ENCODE results near the gene AUTS2. TPM values are rescaled to one million over a fixed set of nuclear protein-coding genes. Genes with fewer than 3 reads are reported as not detected.

The AUTS2 gene
- total and polyA plus RNA-seq, 2 of the 8 experiments (the other 6 are each of a cell fraction or from before 2014, with no cell fraction given), result 25.9 to 101 TPM

GRCh38 chr7:70177166-70177565, 578.9 kb downstream of the AUTS2 start:
- H2AK5ac ChIP-seq (ENCODE audit: low read depth, low read length), result no peak overlapping the region

More at GRCh38 chr7:70177166-70177565, 578.9 kb downstream of the AUTS2 start:
- Histone ChIP-seq H3K23ac (ENCODE audit: insufficient read length) (no peak overlapping the region), H2BK5ac (ENCODE audit: low read depth, low read length) (no peak overlapping the region), H4K20me1 (replicated peaks in 1 of 2; ENCODE audit: control insufficient read depth in 1 of 2, insufficient read depth in 2 of 2, low read length in 2 of 2) (no peaks in the 10 kb centered on the region), H2AFZ (ENCODE audit: low read length) (no peak overlapping the region), H2BK15ac (ENCODE audit: low read length) (no peak overlapping the region), H3K23me2 (ENCODE audit: low read depth, low read length) (no peaks in the 10 kb centered on the region), H2BK20ac (ENCODE audit: low read length) (no peak overlapping the region), H3K79me2 (ENCODE audit: control insufficient read depth in 1 of 2, insufficient read depth in 2 of 2, low read length in 2 of 2) (no peaks in the 10 kb centered on the region), H3K27me3 (replicated peaks in 1 of 4; ENCODE audit: control insufficient read depth in 3 of 4, extremely low read depth in 1 of 4, insufficient read depth in 3 of 4, low read length in 3 of 4) (no peaks in the 10 kb centered on the region), H3K56ac (replicated peaks; ENCODE audit: insufficient read length, low read depth, low read length) (no peak overlapping the region), H3K9me3 (ENCODE audit: insufficient read depth in 2 of 2, low read depth in 1 of 2, low read length in 1 of 2) (no peaks in the 10 kb centered on the region), H3K4ac (replicated peaks; ENCODE audit: insufficient read length, low read depth, low read length) (no peak overlapping the region), H3K9ac (replicated peaks in 1 of 4; ENCODE audit: extremely low read depth in 1 of 4, low read depth in 3 of 4, low read length in 3 of 4) (no peak overlapping the region), H3K36me3 (ENCODE audit: control insufficient read depth in 2 of 4, insufficient read depth in 4 of 4, low read length in 3 of 4) (no peaks in the 10 kb centered on the region), H2BK120ac (replicated peaks; ENCODE audit: low read depth, low read length) (no peak overlapping the region), H4K8ac (ENCODE audit: extremely low read depth, insufficient read depth, low read length) (no peak overlapping the region), H3K27ac (ENCODE audit: low read depth, low read length) (no peak overlapping the region), H3K79me1 (ENCODE audit: low read depth, low read length) (no peaks in the 10 kb centered on the region), H3K14ac (ENCODE audit: insufficient read length) (no peak overlapping the region), H3K4me3 (ENCODE audit: extremely low read depth in 1 of 4, insufficient read depth in 2 of 4, low read depth in 3 of 4, low read length in 4 of 4) (no peak overlapping the region), H4K91ac (replicated peaks; ENCODE audit: insufficient read length, low read length) (no peak overlapping the region), H2BK12ac (ENCODE audit: low read depth, low read length) (no peak overlapping the region), H3K4me1 (replicated peaks in 1 of 4; ENCODE audit: control insufficient read depth in 3 of 4, insufficient read depth in 4 of 4, low read length in 3 of 4) (peaks cover 0 to 8% (median 3%) of the 10 kb centered on the region in 4 experiments; a peak in 3 of 7 replicates), H4K5ac (ENCODE audit: insufficient read length, low read depth, low read length) (no peak overlapping the region), H3K18ac (ENCODE audit: extremely low read depth, low read length) (no peak overlapping the region), H3K4me2 (ENCODE audit: insufficient read depth in 1 of 2, low read depth in 2 of 2, low read length in 2 of 2) (no peak overlapping the region)
- ChIA-PET POLR2A (ENCODE audit: partially characterized antibody) (no interaction called here), CTCF (ENCODE audit: partially characterized antibody) (no interaction called here)
- FAIRE-seq (no peak), DNase-seq (ENCODE audit: low read depth in 1 of 2, low spot score in 2 of 2) (no peak)
- 81% methylated on average over 3 of the region's 3 CpGs; no CpG with 5 or more reads in 1 of the 2 experiments for WGBS, 2 experiments (ENCODE audit: extremely low coverage in 1 of 2, insufficient coverage in 1 of 2, insufficient read length in 1 of 2, insufficient replicate concordance in 2 of 2, low coverage in 1 of 2, low lambda C conversion rate in 2 of 2, missing lambda C conversion rate in 1 of 2)
- TF ChIP-seq ATF3 (IDR thresholded peaks at IDR 0.05; ENCODE audit: insufficient read depth, low read depth, low read length), result no peak
- no peak for TF ChIP-seq HDAC2 (IDR thresholded peaks at IDR 0.05; ENCODE audit: borderline replicate concordance in 1 of 2, low read depth in 2 of 2, low read length in 2 of 2)
